DOHH2 (cell line): ENCODE measurements around the gene CCN6.

ENCODE experiments used
- EZH2phosphoT487 ChIP-seq: fragments of 200-600 bp; sonication (generic); IDR thresholded peaks from 2 replicates; pipeline ENCODE4 v1.6.1; 2017; ENCODE audit warnings: borderline replicate concordance, mild to moderate bottlenecking, antibody characterized with exemption, low read length, moderate library complexity, mixed read lengths
- TF ChIP-seq, protein P1 (sequence below): fragments of 200-600 bp; sonication (generic); IDR thresholded peaks from one replicate; pipeline ENCODE4 v1.5.1; 2014; ENCODE audit warnings: antibody characterized with exemption, mild to moderate bottlenecking, low read depth, low read length; ENCODE audit not compliant: poor library complexity, severe bottlenecking

- TF ChIP-seq, protein P1, sequence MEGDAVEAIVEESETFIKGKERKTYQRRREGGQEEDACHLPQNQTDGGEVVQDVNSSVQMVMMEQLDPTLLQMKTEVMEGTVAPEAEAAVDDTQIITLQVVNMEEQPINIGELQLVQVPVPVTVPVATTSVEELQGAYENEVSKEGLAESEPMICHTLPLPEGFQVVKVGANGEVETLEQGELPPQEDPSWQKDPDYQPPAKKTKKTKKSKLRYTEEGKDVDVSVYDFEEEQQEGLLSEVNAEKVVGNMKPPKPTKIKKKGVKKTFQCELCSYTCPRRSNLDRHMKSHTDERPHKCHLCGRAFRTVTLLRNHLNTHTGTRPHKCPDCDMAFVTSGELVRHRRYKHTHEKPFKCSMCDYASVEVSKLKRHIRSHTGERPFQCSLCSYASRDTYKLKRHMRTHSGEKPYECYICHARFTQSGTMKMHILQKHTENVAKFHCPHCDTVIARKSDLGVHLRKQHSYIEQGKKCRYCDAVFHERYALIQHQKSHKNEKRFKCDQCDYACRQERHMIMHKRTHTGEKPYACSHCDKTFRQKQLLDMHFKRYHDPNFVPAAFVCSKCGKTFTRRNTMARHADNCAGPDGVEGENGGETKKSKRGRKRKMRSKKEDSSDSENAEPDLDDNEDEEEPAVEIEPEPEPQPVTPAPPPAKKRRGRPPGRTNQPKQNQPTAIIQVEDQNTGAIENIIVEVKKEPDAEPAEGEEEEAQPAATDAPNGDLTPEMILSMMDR: no peak
- no peak for TF ChIP-seq EZH2phosphoT487
Measured at GRCh38 chr6:112049996-112050395, 3.9 kb upstream of the CCN6 start.
